HepG2 (cell line): ENCODE results near the gene SDK2. TPM values are rescaled to one million over a fixed set of nuclear protein-coding genes. Genes with fewer than 3 reads are reported as not detected.
A peak's percentile ranks its signal among the peaks of the same experiment; 100 is the strongest.

Source experiments
- ATAC-seq: fragments of 200-7000 bp; cut with Tn5 transposase; 3 replicates; pipeline ENCODE4 v1.9.1; 2020; ENCODE audit warnings: mild to moderate bottlenecking, moderate library complexity
- BruUV-seq: library from RNA; stranded (reverse); fragments of 400-500 nt; replicated peaks from 2 replicates; lab custom pipeline; 2021; lab: Mats Ljungman, UMichigan
- CTCF ChIA-PET: fragments of 300-600 bp; formaldehyde crosslinking; extraction: SDS; loops from one replicate; lab custom pipeline; 2021; ENCODE audit warnings: low total read pairs, inconsistent platforms, low intra/inter-chr PET ratio; lab: Yijun Ruan, JAX
- POLR2A ChIA-PET: fragments of 350-600 bp; sonication (Branson Sonifier 250); formaldehyde crosslinking; loops from one replicate; lab custom pipeline; 2020; ENCODE audit warnings: antibody characterized with exemption, inconsistent platforms; lab: Yijun Ruan, JAX
- DNase-seq: peaks from one replicate; pipeline ENCODE4 v3.0.0-alpha.2; 2015; ENCODE audit warnings: low spot score
- FAIRE-seq: peaks from 3 replicates; lab custom pipeline; 2011; peaks lifted over from hg19 to GRCh38; lab: Jason Lieb, UNC
- H2AFZ ChIP-seq: one replicate; pipeline ENCODE4 v1.6.1; 2011; ENCODE audit warnings: low read length, inconsistent platforms
- H3K27ac ChIP-seq: fragments of 300-600 bp; 3 replicates; pipeline ENCODE4 v1.8.0; 2011; ENCODE audit warnings: mixed run types, mild to moderate bottlenecking, mixed read lengths, low read length, inconsistent platforms; ENCODE audit not compliant: insufficient read depth; ENCODE audit errors: extremely low read length
- H3K27me3 ChIP-seq, 2 experiments: fragments of 200-600 bp in 1 of 2; 2 replicates in 1 of 2; 3 replicates in 1 of 2; pipeline versions ENCODE4 v1.6.0 to v1.8.0; 2011; ENCODE audit warnings: low read length in 2 of 2, mild to moderate bottlenecking in 2 of 2, moderate library complexity in 2 of 2, inconsistent platforms in 1 of 2; ENCODE audit not compliant: insufficient read depth in 2 of 2, control insufficient read depth in 1 of 2
- H3K36me3 ChIP-seq, 2 experiments: fragments of 200-600 bp in 1 of 2; replicated peaks in 1 of 2; 2 replicates in 1 of 2; 3 replicates in 1 of 2; pipeline versions ENCODE4 v1.5.1 to v1.8.0; 2011; ENCODE audit warnings: low read length in 2 of 2, inconsistent platforms in 1 of 2; ENCODE audit not compliant: insufficient read depth in 2 of 2, control insufficient read depth in 1 of 2
- H3K4me1 ChIP-seq: 2 replicates; pipeline ENCODE4 v1.5.1; 2012; ENCODE audit warnings: low read length, inconsistent platforms; ENCODE audit not compliant: insufficient read depth
- H3K4me2 ChIP-seq: 2 replicates; pipeline ENCODE4 v1.6.0; 2011; ENCODE audit warnings: low read depth, low read length, inconsistent platforms
- H3K4me3 ChIP-seq, 3 experiments: fragments of 200-600 bp in 1 of 3; sonication (generic), shearing (Covaris generic) in 1 of 3; replicated peaks in 1 of 3; 2 replicates each; pipeline ENCODE4 v1.5.1; 2011 to 2016; ENCODE audit warnings: low read length in 3 of 3, inconsistent platforms in 2 of 3, low read depth in 2 of 3, mild to moderate bottlenecking in 2 of 3, control low read depth in 1 of 3, mixed read lengths in 1 of 3; ENCODE audit not compliant: insufficient read depth in 1 of 3
- H3K79me2 ChIP-seq: one replicate; pipeline ENCODE4 v1.6.1; 2011; ENCODE audit warnings: low read length, inconsistent platforms; ENCODE audit not compliant: insufficient read depth
- H3K9ac ChIP-seq: 2 replicates; pipeline ENCODE4 v1.6.0; 2011; ENCODE audit warnings: mild to moderate bottlenecking, low read depth, low read length, inconsistent platforms; ENCODE audit not compliant: insufficient read depth
- H3K9me3 ChIP-seq: 2 replicates; pipeline ENCODE4 v1.5.1; 2012; ENCODE audit warnings: mild to moderate bottlenecking, low read length
- H4K20me1 ChIP-seq: 2 replicates; pipeline ENCODE4 v1.6.0; 2011; ENCODE audit warnings: inconsistent platforms, mild to moderate bottlenecking, low read length, moderate library complexity; ENCODE audit not compliant: insufficient read depth
- ISX ChIP-seq: sonication (generic); formaldehyde crosslinking; conservative IDR thresholded peaks from 2 replicates; pipeline ENCODE4 v1.5.0; 2020; ENCODE audit warnings: missing genetic modification reagents
- MIER2 ChIP-seq: IDR thresholded peaks from 2 replicates; pipeline ENCODE4 v1.6.1; 2016; ENCODE audit warnings: missing biosample characterization, missing genetic modification reagents
- RBM39 ChIP-seq: fragments of 200-400 bp; formaldehyde crosslinking; IDR thresholded peaks from one replicate; pipeline ENCODE4 v1.6.1; 2018; ENCODE audit warnings: antibody characterized with exemption, mild to moderate bottlenecking, low read depth, low read length; ENCODE audit not compliant: poor library complexity, severe bottlenecking
- SRSF9 ChIP-seq: fragments of 200-400 bp; formaldehyde crosslinking; IDR thresholded peaks from 2 replicates; pipeline ENCODE4 v1.6.1; 2018; ENCODE audit warnings: borderline replicate concordance, mild to moderate bottlenecking, low read depth, low read length; ENCODE audit not compliant: insufficient read depth, poor library complexity, severe bottlenecking
- TFAP4 ChIP-seq: sonication (generic); IDR thresholded peaks from 2 replicates; pipeline ENCODE4 v1.6.1; 2016; ENCODE audit warnings: low read depth, borderline replicate concordance
- THAP9 ChIP-seq: sonication (generic); formaldehyde crosslinking; IDR thresholded peaks from 2 replicates; pipeline ENCODE4; 2020; ENCODE audit warnings: missing genetic modification reagents, mild to moderate bottlenecking, borderline replicate concordance
- TOE1 ChIP-seq: sonication (generic); formaldehyde crosslinking; IDR thresholded peaks from 2 replicates; pipeline ENCODE4 v1.4.0; 2020; ENCODE audit warnings: mild to moderate bottlenecking, missing genetic modification reagents
- U2AF2 ChIP-seq: fragments of 200-400 bp; formaldehyde crosslinking; IDR thresholded peaks from 2 replicates; pipeline ENCODE4 v1.6.1; 2017; ENCODE audit warnings: low read depth, mild to moderate bottlenecking, low read length
- ZBTB38 ChIP-seq: sonication (generic); formaldehyde crosslinking; IDR thresholded peaks from 2 replicates; pipeline ENCODE4 v1.5.1; 2020; ENCODE audit warnings: mild to moderate bottlenecking, missing genetic modification reagents
- ZFP82 ChIP-seq: sonication (generic); formaldehyde crosslinking; IDR thresholded peaks from 2 replicates; pipeline ENCODE4 v1.5.1; 2020; ENCODE audit warnings: mild to moderate bottlenecking, missing genetic modification reagents, borderline replicate concordance
- ZNF264 ChIP-seq: sonication (generic); formaldehyde crosslinking; IDR thresholded peaks from 2 replicates; pipeline ENCODE4 v1.4.0; 2020; ENCODE audit warnings: missing genetic modification reagents
- ZNF468 ChIP-seq: sonication (generic); formaldehyde crosslinking; IDR thresholded peaks from 2 replicates; pipeline ENCODE4 v1.8.0; 2022; ENCODE audit warnings: mild to moderate bottlenecking, moderate library complexity, missing genetic modification reagents
- ZNF687 ChIP-seq: sonication (generic); formaldehyde crosslinking; IDR thresholded peaks from 2 replicates; pipeline ENCODE4 v1.5.1; 2020; ENCODE audit warnings: mild to moderate bottlenecking, missing genetic modification reagents, moderate library complexity
- ZNF879 ChIP-seq: sonication (generic); formaldehyde crosslinking; IDR thresholded peaks from 2 replicates; pipeline ENCODE4 v1.8.1; 2023; ENCODE audit warnings: missing genetic modification reagents
- WGBS: methylation state at CpG from one replicate; pipeline ENCODE4 v1.1.6; 2017; ENCODE audit warnings: low lambda C conversion rate; 5-methylcytosine and 5-hydroxymethylcytosine counted together
- in situ Hi-C: cut with HindIII; loops from 2 replicates; pipeline ENCODE4 v1.10.0; 2017; ENCODE audit warnings: low pct_unique_long_range_greater_than_20kb; ENCODE audit not compliant: extremely low pct_ligation_motif_present
- intact Hi-C: fragments of 100-400 bp; cut with micrococcal nuclease; formaldehyde crosslinking; loops from one replicate; pipeline ENCODE4 v1.10.0; 2022; ENCODE audit not compliant: unreplicated experiment
- polyA plus RNA-seq, 8 experiments: library from polyadenylated mRNA; depleted of rRNA in 3 of 8; stranded (reverse) in 7 of 8; unstranded in 1 of 8; fragments of >200 nt; fragmentation: Illumina TruSeq in 4 of 8; extraction: Trizol in 4 of 8; gene quantifications; 2 replicates each; pipeline versions ENCODE4 v1.2.1 to v1.2.3, GENCODE V29; 2011 to 2016; ENCODE audit warnings: low read depth in 4 of 8, missing spikeins in 1 of 8, mixed read lengths in 1 of 8; ENCODE audit not compliant: insufficient read depth in 1 of 8
- total RNA-seq, 5 experiments: library from RNA; depleted of rRNA; stranded (reverse); fragments of >200 nt; fragmentation: Illumina TruSeq; extraction: Trizol; gene quantifications; 2 replicates each; pipeline ENCODE4 v1.2.3, GENCODE V29; 2016; ENCODE audit warnings: low read depth in 1 of 5
- TF ChIP-seq, protein P1 (sequence below): IDR thresholded peaks from 2 replicates; pipeline ENCODE4 v1.6.1; 2016; ENCODE audit warnings: low read depth

The SDK2 gene
- total and polyA plus RNA-seq, 2 of the 13 experiments (the other 11 are each of a cell fraction or from before 2014, with no cell fraction given) = not detected

GRCh38 chr17:73369111-73369521 lies 275.1 kb downstream of the SDK2 start:
- intact Hi-C loops = no loop called here
- no peaks in the 10 kb centered on the region for H3K36me3 ChIP-seq
- BruUV-seq = no TSS peak
- no peaks in the 10 kb centered on the region for H3K9me3 ChIP-seq
- peak overlapping the region; percentile 75 for H3K4me2 ChIP-seq
- no peaks in the 10 kb centered on the region for H3K79me2 ChIP-seq
- peak overlapping the region in 1 of 3 experiments; percentile 53; a peak in 2 of 6 replicates for H3K4me3 ChIP-seq
- no peak for DNase-seq
- H4K20me1 ChIP-seq = no peaks in the 10 kb centered on the region
- H3K27me3 ChIP-seq = peaks cover 17 to 83% of the 10 kb centered on the region in 2 experiments; a peak in 4 of 5 replicates
- no peak overlapping the region for H2AFZ ChIP-seq
- ChIA-PET CTCF (interaction anchor here (1.2 to 5.1 kb wide), 4 partner anchors 9 to 178 kb away, joined by 4 to 159 read pairs (median 8); partner anchors contain the start of gene CDC42EP4), POLR2A (interaction anchor here (1.1 to 2.8 kb wide), 3 partner anchors 9 to 107 kb away, joined by 4 to 22 read pairs (median 5); partner anchors contain the start of gene CPSF4L)
- in situ Hi-C loops = no loop called here
- H3K4me1 ChIP-seq = peaks cover 31% of the 10 kb centered on the region
- peak overlapping the region; percentile 31; the same call in 1 of the 2 replicates for H3K9ac ChIP-seq
- 24% methylated on average over 12 of the region's 14 CpGs for WGBS
- no peak for FAIRE-seq
- no peak overlapping the region for H3K27ac ChIP-seq
- ATAC-seq = peak; percentile 65
- no peak for TF ChIP-seq RBM39
- TF ChIP-seq ZNF264 (CRISPR knock-in tag) = no peak
- TF ChIP-seq ZNF879 (CRISPR knock-in tag) = no peak
- TF ChIP-seq TOE1 (CRISPR knock-in tag) = no peak
- TF ChIP-seq ISX (CRISPR knock-in tag) = no peak
- 0 out of 2 replicates have a peak, but pooled peaks have one; percentile 15 for TF ChIP-seq THAP9 (CRISPR knock-in tag)
- TF ChIP-seq MIER2 (CRISPR knock-in tag) = no peak
- TF ChIP-seq ZNF687 (CRISPR knock-in tag) = peak; percentile 59; the same call in 1 of the 2 replicates
- no peak for TF ChIP-seq U2AF2
- TF ChIP-seq, protein P1, sequence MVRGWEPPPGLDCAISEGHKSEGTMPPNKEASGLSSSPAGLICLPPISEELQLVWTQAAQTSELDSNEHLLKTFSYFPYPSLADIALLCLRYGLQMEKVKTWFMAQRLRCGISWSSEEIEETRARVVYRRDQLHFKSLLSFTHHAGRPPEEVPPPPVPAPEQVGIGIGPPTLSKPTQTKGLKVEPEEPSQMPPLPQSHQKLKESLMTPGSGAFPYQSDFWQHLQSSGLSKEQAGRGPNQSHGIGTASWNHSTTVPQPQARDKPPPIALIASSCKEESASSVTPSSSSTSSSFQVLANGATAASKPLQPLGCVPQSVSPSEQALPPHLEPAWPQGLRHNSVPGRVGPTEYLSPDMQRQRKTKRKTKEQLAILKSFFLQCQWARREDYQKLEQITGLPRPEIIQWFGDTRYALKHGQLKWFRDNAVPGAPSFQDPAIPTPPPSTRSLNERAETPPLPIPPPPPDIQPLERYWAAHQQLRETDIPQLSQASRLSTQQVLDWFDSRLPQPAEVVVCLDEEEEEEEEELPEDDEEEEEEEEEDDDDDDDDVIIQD (CRISPR knock-in tag) = no peak
- TF ChIP-seq ZNF468 (CRISPR knock-in tag) = no peak
- no peak for TF ChIP-seq ZFP82 (CRISPR knock-in tag)
- peak; percentile 43; the same call in 1 of the 2 replicates for TF ChIP-seq TFAP4
- TF ChIP-seq ZBTB38 (CRISPR knock-in tag) = peak; percentile 74
- TF ChIP-seq SRSF9 = no peak
